ENCODE data around the gene ELF5. TPM values are rescaled to one million over a fixed set of nuclear protein-coding genes. Genes with fewer than 3 reads are reported as not detected.

ELF5 gene
- total RNA-seq, result not detected in 2 replicates

GRCh38 chr11:34513682-34514449 lies at the start of gene ELF5:
TSS of gene ELF5 (minus strand) at chr11:34513794. CDS start at chr11:34505749, 8,045 bp downstream.

GRCh38 chr11:34438529-34439507 lies 74.8 kb downstream of the ELF5 start, which contains the start of gene CAT:
TSS of gene CAT (plus strand) at chr11:34438934. CDS start at chr11:34439014, 80 bp downstream.

Other genes starting within 250 kb of the ELF5 start
- 5.1 and 7.3 TPM in 2 replicates for gene ABTB2, start 155.8 kb downstream of the ELF5 start, total RNA-seq
- gene CAT, start 74.9 kb downstream of the ELF5 start, total RNA-seq, result 39.3 and 61.7 TPM in 2 replicates
- 0.16 TPM in 1 of 2 replicates, not detected in the other for gene EHF, start 107.3 kb upstream of the ELF5 start, total RNA-seq

All from mesangial cell (primary cell).